WI38 (cell line): Measurements from ENCODE around the gene LSM7.

Source experiments
- H3K4me3 ChIP-seq: 2 replicates; pipeline ENCODE4 v1.5.1; 2011; ENCODE audit warnings: low read depth, mild to moderate bottlenecking, control low read depth, low read length
- TF ChIP-seq, protein P1 (sequence below): IDR thresholded peaks from 2 replicates; pipeline ENCODE4 v1.5.1; 2012; ENCODE audit warnings: low read depth, mild to moderate bottlenecking, control low read depth, low read length

The LSM7 gene

DNA sequence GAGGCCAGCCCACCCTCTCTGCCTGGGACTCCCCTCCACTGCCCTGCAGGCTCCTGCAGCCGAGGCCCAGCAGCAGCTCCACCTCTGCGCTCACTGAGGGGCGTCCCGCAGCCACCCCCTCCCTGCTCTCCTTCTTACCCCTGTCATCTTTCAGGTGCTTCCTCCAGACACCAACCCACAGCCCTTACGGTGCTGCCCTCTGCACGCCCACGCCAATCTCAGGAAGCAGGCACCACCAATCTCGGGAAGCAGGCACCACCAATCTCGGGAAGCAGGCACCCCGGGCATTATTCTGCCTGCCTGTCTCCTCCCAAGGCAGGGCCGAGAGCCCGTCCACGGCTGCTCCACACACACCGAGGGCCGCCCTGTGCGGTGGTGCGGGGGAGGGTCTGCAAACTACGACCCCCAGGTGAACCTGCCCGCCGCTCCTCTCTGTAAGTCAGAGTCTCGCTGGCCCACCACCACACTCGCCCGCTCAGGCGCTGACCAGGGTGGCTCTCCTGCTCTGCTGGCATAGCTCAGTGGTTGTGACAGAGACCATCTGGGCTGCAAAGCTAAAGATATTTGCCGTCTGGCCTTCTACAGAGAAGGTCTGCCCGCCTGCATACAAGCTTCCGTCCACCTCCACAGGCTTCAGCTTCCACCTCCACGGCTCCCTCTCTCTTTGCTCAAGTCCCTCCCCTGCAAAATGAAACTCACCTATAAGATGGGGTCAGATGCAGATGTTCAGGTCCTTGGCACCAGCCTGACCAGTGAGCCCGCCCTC, 2.9 kb downstream of the LSM7 start:
- H3K4me3 ChIP-seq = no peak overlapping the region
- TF ChIP-seq, protein P1, sequence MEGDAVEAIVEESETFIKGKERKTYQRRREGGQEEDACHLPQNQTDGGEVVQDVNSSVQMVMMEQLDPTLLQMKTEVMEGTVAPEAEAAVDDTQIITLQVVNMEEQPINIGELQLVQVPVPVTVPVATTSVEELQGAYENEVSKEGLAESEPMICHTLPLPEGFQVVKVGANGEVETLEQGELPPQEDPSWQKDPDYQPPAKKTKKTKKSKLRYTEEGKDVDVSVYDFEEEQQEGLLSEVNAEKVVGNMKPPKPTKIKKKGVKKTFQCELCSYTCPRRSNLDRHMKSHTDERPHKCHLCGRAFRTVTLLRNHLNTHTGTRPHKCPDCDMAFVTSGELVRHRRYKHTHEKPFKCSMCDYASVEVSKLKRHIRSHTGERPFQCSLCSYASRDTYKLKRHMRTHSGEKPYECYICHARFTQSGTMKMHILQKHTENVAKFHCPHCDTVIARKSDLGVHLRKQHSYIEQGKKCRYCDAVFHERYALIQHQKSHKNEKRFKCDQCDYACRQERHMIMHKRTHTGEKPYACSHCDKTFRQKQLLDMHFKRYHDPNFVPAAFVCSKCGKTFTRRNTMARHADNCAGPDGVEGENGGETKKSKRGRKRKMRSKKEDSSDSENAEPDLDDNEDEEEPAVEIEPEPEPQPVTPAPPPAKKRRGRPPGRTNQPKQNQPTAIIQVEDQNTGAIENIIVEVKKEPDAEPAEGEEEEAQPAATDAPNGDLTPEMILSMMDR = no peak

GRCh38 chr19:2324220-2324948, 4.0 kb downstream of the LSM7 start:
- TF ChIP-seq, protein P1 = no peak
- H3K4me3 ChIP-seq = no peak overlapping the region

GRCh38 chr19:2323707-2324106, 4.7 kb downstream of the LSM7 start:
- TF ChIP-seq, protein P1 = no peak
- no peak overlapping the region for H3K4me3 ChIP-seq

GRCh38 chr19:2321565-2322283, 6.7 kb downstream of the LSM7 start:
- TF ChIP-seq, protein P1 = no peak
- H3K4me3 ChIP-seq = no peak overlapping the region

GRCh38 chr19:2320939-2321338, 7.4 kb downstream of the LSM7 start:
- H3K4me3 ChIP-seq = no peak overlapping the region
- TF ChIP-seq, protein P1 = no peak

GRCh38 chr19:2320049-2320448, 8.3 kb downstream of the LSM7 start:
- no peak overlapping the region for H3K4me3 ChIP-seq
- TF ChIP-seq, protein P1 = no peak
